HG03439 (cell line): ENCODE data around the gene INTS14.
A peak's percentile ranks its signal among the peaks of the same experiment; 100 is the strongest.

Experiments
- ATAC-seq: cut with Tn5 transposase; IDR thresholded peaks from one replicate; pipeline ENCODE4 v1.9.1; 2021; ENCODE audit warnings: mild to moderate bottlenecking, moderate library complexity; ENCODE audit not compliant: unreplicated experiment

INTS14 gene

DNA sequence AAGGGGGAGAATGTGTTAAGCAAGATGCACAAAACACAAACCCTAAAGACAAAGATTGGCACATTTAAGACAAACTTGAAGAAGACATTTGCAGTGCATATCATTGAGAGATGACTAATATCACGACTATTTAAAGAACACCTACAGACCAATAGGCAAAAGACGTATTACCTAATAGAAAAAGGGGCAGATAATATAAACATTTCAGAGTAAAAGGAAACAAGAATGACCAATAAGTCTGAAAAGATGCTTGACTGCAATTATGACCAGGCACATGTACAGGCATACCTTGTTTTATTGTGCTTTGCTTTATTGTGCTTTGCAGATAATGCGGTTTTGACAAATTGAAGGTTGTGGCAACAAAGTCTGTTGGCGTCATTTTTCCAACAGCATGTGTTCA is 75.7 kb downstream of the INTS14 start:
- no peak for ATAC-seq

DNA sequence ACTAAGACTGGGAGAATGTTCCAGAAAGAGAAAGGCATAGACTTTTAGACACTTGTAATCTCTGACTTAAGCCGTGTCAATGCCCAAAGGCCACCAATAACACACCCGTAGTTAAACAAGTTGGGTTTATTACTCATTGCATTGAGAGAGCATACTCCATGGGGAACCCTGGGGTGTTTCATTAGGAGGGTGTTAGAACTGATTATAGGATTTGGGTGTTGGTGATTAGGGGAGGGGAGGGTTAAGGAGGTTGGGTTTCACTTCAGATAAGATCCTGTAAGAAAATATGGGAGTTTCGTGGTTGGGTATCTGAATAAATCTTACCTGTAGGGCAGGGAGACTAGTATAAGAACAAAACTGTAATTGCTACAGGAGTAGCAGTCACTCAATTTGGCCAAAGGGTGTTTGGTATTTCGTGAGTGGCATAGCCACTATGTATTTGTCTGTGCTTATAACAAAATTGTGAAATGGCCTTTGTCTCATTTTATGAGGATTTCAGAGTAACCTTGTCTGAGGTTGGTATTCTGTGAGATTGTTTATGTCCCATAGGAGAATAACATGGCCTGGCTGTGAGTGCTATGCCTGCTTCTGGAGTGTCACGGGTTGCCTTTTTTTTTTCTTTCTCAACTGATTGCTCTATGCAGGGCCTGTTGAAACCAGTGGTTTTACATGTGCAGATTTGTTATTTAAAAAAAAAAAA is 77.7 kb downstream of the INTS14 start:
- no peak for ATAC-seq

DNA sequence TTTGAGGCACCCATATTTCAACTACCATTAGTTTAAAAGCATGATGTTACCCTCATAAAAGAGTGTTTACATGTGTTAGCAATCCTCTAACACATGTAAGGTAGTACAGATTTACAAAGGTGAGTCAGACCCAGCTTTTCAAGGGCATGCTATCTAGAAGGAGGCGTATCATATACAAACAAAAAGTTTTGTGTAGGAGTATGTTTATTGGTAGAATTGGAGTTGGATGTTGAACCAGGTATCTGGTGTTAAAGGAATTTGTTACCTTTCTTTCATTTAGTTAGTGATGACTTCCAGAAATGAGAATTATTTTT is 78.2 kb downstream of the INTS14 start:
- ATAC-seq = no peak

DNA sequence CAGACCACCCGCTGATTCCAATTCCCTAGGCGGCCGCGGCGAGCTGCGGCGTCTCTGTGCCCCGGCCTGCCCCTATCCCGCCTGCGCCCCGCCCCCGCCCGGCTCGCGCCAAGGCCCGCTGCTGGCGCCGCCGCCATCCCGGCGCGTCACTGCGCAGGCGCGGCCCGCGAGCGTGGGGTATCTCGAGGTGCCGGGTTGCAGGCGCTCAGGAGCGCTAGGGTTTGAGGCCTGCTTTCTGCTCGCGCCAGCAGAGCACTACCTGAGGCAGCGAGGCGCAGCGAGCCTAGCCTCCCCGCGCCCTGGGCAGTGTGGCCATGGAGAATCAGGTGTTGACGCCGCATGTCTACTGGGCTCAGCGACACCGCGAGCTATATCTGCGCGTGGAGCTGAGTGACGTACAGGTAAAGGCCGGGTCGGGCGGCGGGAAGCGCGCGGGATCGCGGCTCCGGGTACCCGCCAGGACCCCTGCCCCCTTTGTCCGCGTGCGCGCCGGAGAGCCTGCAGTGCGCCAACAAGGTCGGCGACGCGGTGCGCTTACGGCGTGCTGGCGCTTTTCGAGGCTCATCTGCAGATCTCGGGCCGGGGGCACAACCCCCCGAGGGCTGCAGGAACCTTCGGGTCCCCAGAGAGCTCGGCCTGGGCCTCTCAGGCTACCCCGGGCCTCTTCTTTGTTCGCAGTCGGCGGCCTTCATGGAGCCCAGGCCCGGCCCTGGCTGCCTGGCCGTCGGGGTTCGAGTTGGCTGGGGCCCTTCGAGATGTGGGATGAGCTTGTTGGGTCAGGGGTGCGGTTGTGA is 80.4 kb downstream of the INTS14 start, which contains the start of gene HACD3:
Gene HACD3 (plus strand): TSS at position 146 of the 794 bp plus-strand sequence. CDS start 169 bp downstream, at position 315.
- ATAC-seq = peak; percentile 82

DNA sequence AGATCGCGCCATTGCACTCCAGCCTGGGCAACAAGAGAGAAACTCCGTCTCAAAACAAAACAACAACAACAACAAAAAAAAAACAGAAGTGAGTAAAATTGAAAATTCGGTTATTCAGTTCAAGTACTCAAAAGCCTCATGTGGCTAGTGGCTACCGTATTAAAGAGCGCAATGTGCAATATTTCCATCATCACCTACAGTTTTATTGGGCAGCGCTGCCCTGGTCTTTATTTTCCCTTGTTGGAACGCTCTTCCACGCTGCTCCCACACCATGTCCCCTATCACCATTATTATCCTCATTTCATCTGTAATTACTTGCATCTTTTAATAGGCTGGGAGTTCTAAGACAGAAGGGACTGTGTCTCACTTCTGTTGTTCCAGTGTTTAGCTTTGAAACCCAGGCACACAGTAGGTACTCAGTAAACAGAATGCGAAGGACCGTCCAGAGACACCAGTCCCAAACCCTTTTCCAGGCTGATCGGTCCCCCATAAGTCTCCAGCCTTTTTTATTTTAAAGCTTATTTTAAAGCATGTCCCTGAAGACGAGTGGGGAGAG is 81.1 kb downstream of the INTS14 start:
- no peak for ATAC-seq
